OCI-LY3 (cell line): Measurements from ENCODE around the gene APOO.

ENCODE experiments used
- H2AFZ ChIP-seq: fragments of 200-600, 300-600 bp; shearing (Covaris generic); 2 replicates; pipeline ENCODE4 v1.6.0; 2014; ENCODE audit warnings: antibody characterized with exemption, low read depth, low read length
- H3K27ac ChIP-seq: fragments of 200-600, 300-600 bp; sonication (generic); 2 replicates; pipeline ENCODE4 v1.5.1; 2014; ENCODE audit warnings: mild to moderate bottlenecking, low read length, moderate library complexity, mixed read lengths
- H3K27me3 ChIP-seq: fragments of 200-600, 300-600 bp; sonication (generic); 2 replicates; pipeline ENCODE4 v1.6.1; 2014; ENCODE audit warnings: low read depth, low read length, mixed read lengths
- H3K36me3 ChIP-seq: fragments of 200-600, 300-600 bp; sonication (generic); replicated peaks from 2 replicates; pipeline ENCODE3; 2014; ENCODE audit warnings: low read depth, low read length, mixed read lengths
- H3K4me1 ChIP-seq: fragments of 300-600, 200-600 bp; sonication (generic); 2 replicates; pipeline ENCODE4 v1.6.1; 2014; ENCODE audit warnings: low read length, mixed read lengths
- H3K4me2 ChIP-seq: fragments of 200-600, 300-600 bp; sonication (generic); 2 replicates; pipeline ENCODE4 v1.6.1; 2014; ENCODE audit warnings: low read length, mixed read lengths
- H3K4me3 ChIP-seq: fragments of 300-600, 200-600 bp; sonication (generic); 2 replicates; pipeline ENCODE4 v1.5.1; 2014; ENCODE audit warnings: antibody characterized with exemption, mild to moderate bottlenecking, low read length, moderate library complexity
- H3K79me2 ChIP-seq: fragments of 300-600, 200-600 bp; shearing (Covaris generic); 2 replicates; pipeline ENCODE4 v1.6.1; 2014; ENCODE audit warnings: mild to moderate bottlenecking, low read length, mixed read lengths
- H3K9ac ChIP-seq: fragments of 300-600, 200-600 bp; shearing (Covaris generic); 2 replicates; pipeline ENCODE4 v1.6.0; 2014; ENCODE audit warnings: mild to moderate bottlenecking, low read length, moderate library complexity
- H3K9me3 ChIP-seq: fragments of 200-600, 300-600 bp; shearing (Covaris generic); 2 replicates; pipeline ENCODE4 v1.6.1; 2014; ENCODE audit warnings: low read length, mixed read lengths; ENCODE audit not compliant: insufficient read depth
- H4K20me1 ChIP-seq: fragments of 200-600, 300-600 bp; sonication (generic); 2 replicates; pipeline ENCODE4 v1.6.1; 2016; ENCODE audit warnings: low read length, mixed read lengths; ENCODE audit not compliant: insufficient read depth
- CTCF ChIP-seq: fragments of 200-600, 300-600 bp; sonication (generic); IDR thresholded peaks from 2 replicates; pipeline ENCODE4 v1.5.1; 2014; ENCODE audit warnings: antibody characterized with exemption, low read length, low read depth
- EZH2phosphoT487 ChIP-seq: fragments of 200-600 bp; shearing (Covaris generic); IDR thresholded peaks from 2 replicates; pipeline ENCODE4 v1.6.1; 2018; ENCODE audit warnings: antibody characterized with exemption, mixed run types, low read depth

Gene APOO

DNA sequence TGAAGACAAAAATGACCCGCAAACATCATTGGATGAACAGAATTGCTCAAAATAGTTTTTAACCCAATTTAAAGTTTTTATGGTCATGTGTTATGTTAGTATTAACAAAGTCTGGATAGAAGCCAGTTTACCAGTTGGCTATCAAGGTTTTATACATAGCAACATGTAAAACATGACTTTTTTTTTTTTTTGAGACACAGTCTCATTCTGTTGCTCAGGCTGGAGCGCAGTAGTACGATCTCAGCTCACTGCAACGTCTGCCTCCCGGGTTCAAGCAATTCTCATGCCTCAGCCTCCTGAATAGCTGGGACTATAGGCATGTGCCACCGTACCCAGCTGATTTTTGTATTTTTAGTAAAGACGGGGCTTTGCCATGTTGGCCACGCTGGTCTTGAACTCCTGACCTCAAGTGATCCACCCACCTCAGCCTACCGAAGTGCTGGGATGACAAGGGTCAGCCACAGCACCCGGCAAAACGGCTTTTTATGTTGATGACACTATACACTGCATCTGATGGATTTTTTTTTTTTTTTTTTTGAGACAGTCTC lies 121.4 kb downstream of the APOO start:
- peaks cover 20% of the 10 kb centered on the region for H3K36me3 ChIP-seq
- no peak overlapping the region for H3K27ac ChIP-seq
- peaks cover 6% of the 10 kb centered on the region for H4K20me1 ChIP-seq
- H3K4me2 ChIP-seq, result no peak overlapping the region
- H3K9me3 ChIP-seq, result no peaks in the 10 kb centered on the region
- H3K79me2 ChIP-seq, result peaks cover 10% of the 10 kb centered on the region
- TF ChIP-seq EZH2phosphoT487, result no peak
- TF ChIP-seq CTCF, result no peak
- no peak overlapping the region for H3K4me3 ChIP-seq
- H3K4me1 ChIP-seq, result peaks cover 25% of the 10 kb centered on the region
- no peak overlapping the region for H2AFZ ChIP-seq
- H3K9ac ChIP-seq, result no peak overlapping the region
- H3K27me3 ChIP-seq, result no peaks in the 10 kb centered on the region

DNA sequence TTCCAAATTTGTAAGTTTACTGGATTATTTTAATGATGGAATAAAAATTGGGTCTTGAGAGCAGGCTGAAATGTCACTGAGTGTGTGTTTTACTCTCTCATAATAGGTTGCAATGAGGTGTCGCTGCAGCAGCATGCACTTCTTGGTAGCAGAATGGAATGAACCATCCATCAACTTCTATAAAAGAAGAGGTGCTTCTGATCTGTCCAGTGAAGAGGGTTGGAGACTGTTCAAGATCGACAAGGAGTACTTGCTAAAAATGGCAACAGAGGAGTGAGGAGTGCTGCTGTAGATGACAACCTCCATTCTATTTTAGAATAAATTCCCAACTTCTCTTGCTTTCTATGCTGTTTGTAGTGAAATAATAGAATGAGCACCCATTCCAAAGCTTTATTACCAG lies 122.2 kb downstream of the APOO start:
- Histone ChIP-seq H3K27ac (no peak overlapping the region), H3K36me3 (peaks cover 20% of the 10 kb centered on the region), H4K20me1 (peaks cover 6% of the 10 kb centered on the region), H3K9me3 (no peaks in the 10 kb centered on the region), H3K4me2 (no peak overlapping the region), H3K4me3 (no peak overlapping the region), H3K9ac (no peak overlapping the region), H3K79me2 (peaks cover 10% of the 10 kb centered on the region), H3K4me1 (peaks cover 32% of the 10 kb centered on the region), H2AFZ (no peak overlapping the region), H3K27me3 (no peaks in the 10 kb centered on the region)
- no peak for TF ChIP-seq CTCF
- TF ChIP-seq EZH2phosphoT487, result no peak

DNA sequence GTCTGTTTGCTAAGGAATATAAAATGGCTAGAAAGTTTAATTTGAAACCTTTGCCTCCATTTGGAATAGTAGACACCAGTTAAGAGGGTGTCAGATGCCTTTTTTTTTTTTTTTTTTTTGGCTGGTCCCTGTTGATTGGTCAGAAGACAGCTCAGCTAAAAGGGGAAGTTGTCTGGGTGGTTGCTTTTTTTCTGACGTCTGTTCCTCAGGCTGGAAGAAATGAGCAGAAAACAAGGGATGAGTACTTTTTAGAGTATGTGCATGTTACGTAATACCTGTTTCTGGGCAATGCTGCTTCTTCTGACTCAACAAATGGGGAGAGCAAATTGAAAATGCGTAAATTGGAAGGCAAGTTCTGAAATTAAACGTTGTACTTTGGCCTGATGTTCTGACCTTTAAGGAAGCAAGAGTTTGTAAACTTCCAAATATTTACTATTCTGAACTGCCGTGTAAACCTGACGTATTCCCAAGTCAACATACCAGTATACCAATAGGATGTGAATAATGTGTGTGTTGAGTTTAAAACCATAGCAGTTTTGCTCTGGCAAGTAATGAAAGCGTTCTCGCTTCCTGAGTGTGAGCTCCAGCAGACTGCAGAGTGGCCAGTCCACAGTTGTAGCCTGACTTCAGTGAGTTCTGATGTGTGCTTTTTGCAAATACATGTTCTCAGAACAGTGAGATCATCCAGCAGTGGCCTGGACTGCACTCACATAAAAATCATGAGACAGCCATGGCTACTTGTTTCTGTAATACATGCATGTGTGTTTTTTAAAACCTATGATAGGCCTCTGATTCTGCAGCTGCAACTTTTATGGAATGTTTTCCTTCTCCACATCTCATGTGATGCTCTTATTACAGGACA lies 123.0 kb downstream of the APOO start:
- Histone ChIP-seq H3K79me2 (peaks cover 10% of the 10 kb centered on the region), H3K9me3 (no peaks in the 10 kb centered on the region), H3K4me3 (peak overlapping the region; percentile 94), H3K36me3 (peaks cover 20% of the 10 kb centered on the region), H2AFZ (no peak overlapping the region), H3K27me3 (no peaks in the 10 kb centered on the region), H4K20me1 (peaks cover 6% of the 10 kb centered on the region), H3K27ac (peak overlapping the region; percentile 81), H3K4me1 (peaks cover 34% of the 10 kb centered on the region), H3K4me2 (peak overlapping the region; percentile 82), H3K9ac (peak overlapping the region; percentile 90; the same call in 1 of the 2 replicates)
- no peak for TF ChIP-seq CTCF
- no peak for TF ChIP-seq EZH2phosphoT487
